ENCODE data around the gene ABHD2. TPM values are rescaled to one million over a fixed set of nuclear protein-coding genes. Genes with fewer than 3 reads are reported as not detected.
A peak's percentile ranks its signal among the peaks of the same experiment; 100 is the strongest.
"Not testable (repeated sequence)": the region's sequence is repeated elsewhere in the genome, so short reads cannot be mapped to it uniquely, and the experiment has no call there.

ABHD2 gene
- total RNA-seq, 1 experiment from 2014 or later = 29.7 TPM

DNA sequence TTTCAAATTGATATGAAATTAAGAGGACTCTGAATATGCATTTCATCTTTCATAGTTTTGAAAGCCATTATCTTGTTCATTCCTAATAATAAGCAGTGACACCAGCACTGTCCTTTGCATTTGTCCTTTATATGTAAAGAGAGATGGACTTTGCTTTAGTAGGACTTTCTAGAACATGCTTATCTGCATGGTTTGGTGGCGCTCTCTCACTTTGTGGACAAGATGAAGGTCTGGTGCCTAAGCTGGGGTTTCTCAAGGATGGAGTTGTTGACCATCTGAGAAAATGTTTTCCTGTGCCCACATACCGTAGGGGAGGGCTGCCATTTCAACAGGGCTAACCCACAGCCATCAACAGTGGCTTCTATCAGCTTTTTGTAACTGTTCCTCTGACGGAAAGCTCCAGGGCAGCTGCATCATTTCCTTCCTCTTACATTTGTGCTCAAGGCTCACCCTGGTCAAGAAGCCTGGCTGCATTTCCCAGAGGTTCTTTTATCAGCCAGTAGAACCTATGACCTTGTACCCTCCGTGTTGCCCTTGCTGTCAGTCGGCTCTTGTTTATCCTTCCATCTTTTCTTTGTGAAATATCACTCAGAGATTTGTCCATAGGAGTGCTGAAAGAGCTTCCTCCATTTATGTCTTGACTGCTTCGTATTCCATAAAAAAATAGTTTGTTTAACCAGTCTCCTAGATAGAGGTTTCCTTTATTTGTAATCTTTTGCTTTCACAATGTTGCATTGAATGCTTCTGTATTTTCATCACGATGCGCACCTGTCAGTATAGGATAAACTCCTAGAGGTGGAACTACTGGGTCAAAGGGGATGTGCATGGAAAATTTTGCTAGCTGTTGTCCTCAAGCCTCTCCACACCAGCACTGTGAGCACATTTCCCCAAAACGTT lies 44.6 kb downstream of the ABHD2 start:
- ATAC-seq (no peak), DNase-seq (ENCODE audit: low spot score) (no peak)
- H3K27me3 Mint-ChIP-seq (ENCODE audit: low read depth) = no peaks in the 10 kb centered on the region
- TF ChIP-seq TEAD1 (CRISPR knock-in tag; IDR thresholded peaks at IDR 0.05) (no peak), ETV6 (CRISPR knock-in tag; IDR thresholded peaks at IDR 0.05) (no peak), ATF1 (CRISPR knock-in tag; IDR thresholded peaks at IDR 0.05) (no peak), CREB1 (CRISPR knock-in tag; IDR thresholded peaks at IDR 0.05) (no peak), FOXP1 (CRISPR knock-in tag; IDR thresholded peaks at IDR 0.05; ENCODE audit: borderline replicate concordance) (no peak)
- TF ChIP-seq, protein P1, sequence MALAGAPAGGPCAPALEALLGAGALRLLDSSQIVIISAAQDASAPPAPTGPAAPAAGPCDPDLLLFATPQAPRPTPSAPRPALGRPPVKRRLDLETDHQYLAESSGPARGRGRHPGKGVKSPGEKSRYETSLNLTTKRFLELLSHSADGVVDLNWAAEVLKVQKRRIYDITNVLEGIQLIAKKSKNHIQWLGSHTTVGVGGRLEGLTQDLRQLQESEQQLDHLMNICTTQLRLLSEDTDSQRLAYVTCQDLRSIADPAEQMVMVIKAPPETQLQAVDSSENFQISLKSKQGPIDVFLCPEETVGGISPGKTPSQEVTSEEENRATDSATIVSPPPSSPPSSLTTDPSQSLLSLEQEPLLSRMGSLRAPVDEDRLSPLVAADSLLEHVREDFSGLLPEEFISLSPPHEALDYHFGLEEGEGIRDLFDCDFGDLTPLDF (CRISPR knock-in tag; IDR thresholded peaks at IDR 0.05) = no peak
- TF ChIP-seq, protein P2, sequence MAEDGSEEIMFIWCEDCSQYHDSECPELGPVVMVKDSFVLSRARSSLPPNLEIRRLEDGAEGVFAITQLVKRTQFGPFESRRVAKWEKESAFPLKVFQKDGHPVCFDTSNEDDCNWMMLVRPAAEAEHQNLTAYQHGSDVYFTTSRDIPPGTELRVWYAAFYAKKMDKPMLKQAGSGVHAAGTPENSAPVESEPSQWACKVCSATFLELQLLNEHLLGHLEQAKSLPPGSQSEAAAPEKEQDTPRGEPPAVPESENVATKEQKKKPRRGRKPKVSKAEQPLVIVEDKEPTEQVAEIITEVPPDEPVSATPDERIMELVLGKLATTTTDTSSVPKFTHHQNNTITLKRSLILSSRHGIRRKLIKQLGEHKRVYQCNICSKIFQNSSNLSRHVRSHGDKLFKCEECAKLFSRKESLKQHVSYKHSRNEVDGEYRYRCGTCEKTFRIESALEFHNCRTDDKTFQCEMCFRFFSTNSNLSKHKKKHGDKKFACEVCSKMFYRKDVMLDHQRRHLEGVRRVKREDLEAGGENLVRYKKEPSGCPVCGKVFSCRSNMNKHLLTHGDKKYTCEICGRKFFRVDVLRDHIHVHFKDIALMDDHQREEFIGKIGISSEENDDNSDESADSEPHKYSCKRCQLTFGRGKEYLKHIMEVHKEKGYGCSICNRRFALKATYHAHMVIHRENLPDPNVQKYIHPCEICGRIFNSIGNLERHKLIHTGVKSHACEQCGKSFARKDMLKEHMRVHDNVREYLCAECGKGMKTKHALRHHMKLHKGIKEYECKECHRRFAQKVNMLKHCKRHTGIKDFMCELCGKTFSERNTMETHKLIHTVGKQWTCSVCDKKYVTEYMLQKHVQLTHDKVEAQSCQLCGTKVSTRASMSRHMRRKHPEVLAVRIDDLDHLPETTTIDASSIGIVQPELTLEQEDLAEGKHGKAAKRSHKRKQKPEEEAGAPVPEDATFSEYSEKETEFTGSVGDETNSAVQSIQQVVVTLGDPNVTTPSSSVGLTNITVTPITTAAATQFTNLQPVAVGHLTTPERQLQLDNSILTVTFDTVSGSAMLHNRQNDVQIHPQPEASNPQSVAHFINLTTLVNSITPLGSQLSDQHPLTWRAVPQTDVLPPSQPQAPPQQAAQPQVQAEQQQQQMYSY (CRISPR knock-in tag; IDR thresholded peaks at IDR 0.05) = no peak
- TF ChIP-seq, protein P3, sequence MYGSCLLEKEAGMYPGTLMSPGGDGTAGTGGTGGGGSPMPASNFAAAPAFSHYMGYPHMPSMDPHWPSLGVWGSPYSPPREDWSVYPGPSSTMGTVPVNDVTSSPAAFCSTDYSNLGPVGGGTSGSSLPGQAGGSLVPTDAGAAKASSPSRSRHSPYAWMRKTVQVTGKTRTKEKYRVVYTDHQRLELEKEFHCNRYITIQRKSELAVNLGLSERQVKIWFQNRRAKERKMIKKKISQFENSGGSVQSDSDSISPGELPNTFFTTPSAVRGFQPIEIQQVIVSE (CRISPR knock-in tag; IDR thresholded peaks at IDR 0.05; ENCODE audit: borderline replicate concordance) = no peak
- TF ChIP-seq, protein P4, sequence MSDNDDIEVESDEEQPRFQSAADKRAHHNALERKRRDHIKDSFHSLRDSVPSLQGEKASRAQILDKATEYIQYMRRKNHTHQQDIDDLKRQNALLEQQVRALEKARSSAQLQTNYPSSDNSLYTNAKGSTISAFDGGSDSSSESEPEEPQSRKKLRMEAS (CRISPR knock-in tag; IDR thresholded peaks at IDR 0.05) = no peak
- TF ChIP-seq, protein P5, sequence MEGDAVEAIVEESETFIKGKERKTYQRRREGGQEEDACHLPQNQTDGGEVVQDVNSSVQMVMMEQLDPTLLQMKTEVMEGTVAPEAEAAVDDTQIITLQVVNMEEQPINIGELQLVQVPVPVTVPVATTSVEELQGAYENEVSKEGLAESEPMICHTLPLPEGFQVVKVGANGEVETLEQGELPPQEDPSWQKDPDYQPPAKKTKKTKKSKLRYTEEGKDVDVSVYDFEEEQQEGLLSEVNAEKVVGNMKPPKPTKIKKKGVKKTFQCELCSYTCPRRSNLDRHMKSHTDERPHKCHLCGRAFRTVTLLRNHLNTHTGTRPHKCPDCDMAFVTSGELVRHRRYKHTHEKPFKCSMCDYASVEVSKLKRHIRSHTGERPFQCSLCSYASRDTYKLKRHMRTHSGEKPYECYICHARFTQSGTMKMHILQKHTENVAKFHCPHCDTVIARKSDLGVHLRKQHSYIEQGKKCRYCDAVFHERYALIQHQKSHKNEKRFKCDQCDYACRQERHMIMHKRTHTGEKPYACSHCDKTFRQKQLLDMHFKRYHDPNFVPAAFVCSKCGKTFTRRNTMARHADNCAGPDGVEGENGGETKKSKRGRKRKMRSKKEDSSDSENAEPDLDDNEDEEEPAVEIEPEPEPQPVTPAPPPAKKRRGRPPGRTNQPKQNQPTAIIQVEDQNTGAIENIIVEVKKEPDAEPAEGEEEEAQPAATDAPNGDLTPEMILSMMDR (IDR thresholded peaks at IDR 0.05) = no peak
- TF ChIP-seq, protein P6, sequence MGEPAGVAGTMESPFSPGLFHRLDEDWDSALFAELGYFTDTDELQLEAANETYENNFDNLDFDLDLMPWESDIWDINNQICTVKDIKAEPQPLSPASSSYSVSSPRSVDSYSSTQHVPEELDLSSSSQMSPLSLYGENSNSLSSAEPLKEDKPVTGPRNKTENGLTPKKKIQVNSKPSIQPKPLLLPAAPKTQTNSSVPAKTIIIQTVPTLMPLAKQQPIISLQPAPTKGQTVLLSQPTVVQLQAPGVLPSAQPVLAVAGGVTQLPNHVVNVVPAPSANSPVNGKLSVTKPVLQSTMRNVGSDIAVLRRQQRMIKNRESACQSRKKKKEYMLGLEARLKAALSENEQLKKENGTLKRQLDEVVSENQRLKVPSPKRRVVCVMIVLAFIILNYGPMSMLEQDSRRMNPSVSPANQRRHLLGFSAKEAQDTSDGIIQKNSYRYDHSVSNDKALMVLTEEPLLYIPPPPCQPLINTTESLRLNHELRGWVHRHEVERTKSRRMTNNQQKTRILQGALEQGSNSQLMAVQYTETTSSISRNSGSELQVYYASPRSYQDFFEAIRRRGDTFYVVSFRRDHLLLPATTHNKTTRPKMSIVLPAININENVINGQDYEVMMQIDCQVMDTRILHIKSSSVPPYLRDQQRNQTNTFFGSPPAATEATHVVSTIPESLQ (CRISPR knock-in tag; IDR thresholded peaks at IDR 0.05) = no peak
- ChIA-PET POLR2A (interaction anchor here (0.7 kb wide), 1 partner anchor 247 kb away, joined by 6 read pairs; no protein-coding TSS in a partner anchor), CTCF (interaction anchor here (0.8 to 2.4 kb wide), 7 partner anchors 25 to 228 kb away, joined by 3 to 11 read pairs (median 4); no protein-coding TSS in a partner anchor)
- no peak overlapping the region for H3K27ac Mint-ChIP-seq
- no peaks in the 10 kb centered on the region for H3K4me1 Mint-ChIP-seq
- H3K9me3 Mint-ChIP-seq = no peaks in the 10 kb centered on the region
- no peaks in the 10 kb centered on the region for H3K36me3 Mint-ChIP-seq
- H3K4me3 Mint-ChIP-seq = no peak overlapping the region

DNA sequence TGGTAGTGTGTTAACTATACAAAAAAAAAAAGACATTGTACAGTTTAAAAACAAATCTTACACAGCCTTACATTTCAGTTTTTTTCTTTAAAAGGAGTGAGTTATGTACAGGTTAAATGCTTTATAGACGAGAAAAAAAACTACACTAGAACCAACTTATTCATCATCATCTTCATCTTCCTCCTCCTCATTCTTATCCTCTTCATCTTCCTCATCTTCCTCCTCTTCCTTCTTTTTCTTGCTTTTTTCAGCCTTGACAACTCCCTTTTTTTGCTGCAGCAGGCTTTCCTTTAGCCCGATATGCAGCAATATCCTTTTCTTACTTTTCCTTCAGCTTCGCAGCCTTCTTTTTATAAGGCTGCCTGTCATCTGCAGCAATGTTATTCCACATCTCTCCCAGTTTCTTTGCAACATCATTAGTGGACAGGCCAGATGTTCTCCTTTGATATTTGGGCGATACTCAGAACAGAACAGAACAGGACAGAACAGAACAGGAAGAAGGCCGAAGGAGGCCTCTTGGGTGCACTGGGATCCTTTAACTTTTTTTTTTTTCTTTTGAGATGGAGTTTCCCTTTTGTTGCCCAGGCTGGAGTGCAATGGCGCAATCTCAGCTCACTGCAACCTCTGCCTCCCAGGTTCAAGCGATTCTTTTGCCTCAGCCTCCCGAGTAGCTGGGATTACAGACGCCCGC lies 47.3 kb downstream of the ABHD2 start:
- DNase-seq (ENCODE audit: low spot score); H3K27me3 Mint-ChIP-seq (ENCODE audit: low read depth); H3K4me1 Mint-ChIP-seq; H3K4me3 Mint-ChIP-seq; ATAC-seq; POLR2A ChIA-PET; H3K9me3 Mint-ChIP-seq; H3K36me3 Mint-ChIP-seq: not testable (repeated sequence)
- CTCF ChIA-PET = interaction anchor here (1.3 kb wide), 1 partner anchor 14 kb away, joined by 3 read pairs; no protein-coding TSS in a partner anchor
- H3K27ac Mint-ChIP-seq = peak overlapping the region; percentile 22; the same call in 1 of the 2 replicates
